NCI-H510A (cell line): Measurements from ENCODE around the gene RRBP1.

Experiments
- DNase-seq: peaks from one replicate; lab custom pipeline; 2025; lab: John Stamatoyannopoulos, UW

Gene RRBP1

GRCh38 chr20:17648791-17649730 is 33.0 kb downstream of the RRBP1 start:
- peak; percentile 78 for DNase-seq

DNA sequence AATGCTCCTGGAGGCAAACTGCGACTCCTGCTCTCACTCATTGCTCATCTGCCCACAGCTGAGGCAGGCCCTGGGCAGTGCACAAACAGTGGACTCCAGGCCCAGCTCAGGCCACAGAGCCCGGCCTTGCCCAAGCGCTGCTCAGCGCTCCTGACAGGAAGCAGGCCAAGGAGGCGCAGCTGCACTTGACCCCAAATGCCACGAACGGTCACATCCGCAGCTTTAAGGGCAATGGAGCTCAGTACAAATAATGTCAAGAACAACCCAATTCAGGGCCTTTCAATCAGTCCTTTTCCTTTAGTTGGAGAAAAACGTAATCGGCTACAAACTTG is 33.8 kb downstream of the RRBP1 start:
- DNase-seq, result no peak

GRCh38 chr20:17647391-17648314 is 34.4 kb downstream of the RRBP1 start:
- no peak for DNase-seq

GRCh38 chr20:17646961-17647301 is 35.1 kb downstream of the RRBP1 start:
- DNase-seq, result peak; percentile 56

DNA sequence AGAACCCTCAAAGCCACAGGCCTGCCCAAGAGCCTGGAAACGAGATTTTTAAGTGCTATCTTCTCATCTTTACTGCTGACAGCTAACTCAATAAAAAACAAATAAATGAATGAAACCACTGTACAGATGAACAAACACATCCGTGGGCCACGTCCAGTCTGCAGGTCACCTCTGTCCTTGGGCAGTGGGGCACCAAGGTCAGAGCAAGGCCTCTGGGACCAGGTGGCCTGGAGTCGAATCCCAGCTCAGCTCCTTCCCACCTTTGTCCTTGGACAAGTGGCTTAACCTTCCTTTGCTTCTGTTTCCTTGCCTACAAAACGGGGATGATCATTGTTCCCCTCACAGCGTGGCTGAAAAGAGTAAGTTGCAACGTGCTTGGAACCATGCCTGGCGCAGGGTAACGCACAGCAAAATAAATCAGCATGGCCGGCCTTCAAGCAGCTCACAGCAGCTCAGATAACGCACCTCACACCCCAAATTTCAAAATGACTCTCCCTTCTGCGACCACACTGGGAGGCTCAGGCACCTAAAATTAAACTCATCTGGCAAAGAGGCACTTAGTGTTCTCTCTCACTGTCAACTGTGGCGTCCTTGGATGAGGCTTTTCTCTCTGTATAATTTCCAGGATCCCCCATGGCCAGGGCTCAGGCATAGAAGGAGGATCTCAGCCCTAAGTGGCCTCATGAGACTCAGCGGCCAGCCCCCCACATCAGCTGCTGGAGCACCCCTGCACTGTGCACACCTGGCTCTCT is 35.7 kb downstream of the RRBP1 start:
- DNase-seq, result no peak

GRCh38 chr20:17645546-17646208 is 36.4 kb downstream of the RRBP1 start:
- DNase-seq, result no peak

DNA sequence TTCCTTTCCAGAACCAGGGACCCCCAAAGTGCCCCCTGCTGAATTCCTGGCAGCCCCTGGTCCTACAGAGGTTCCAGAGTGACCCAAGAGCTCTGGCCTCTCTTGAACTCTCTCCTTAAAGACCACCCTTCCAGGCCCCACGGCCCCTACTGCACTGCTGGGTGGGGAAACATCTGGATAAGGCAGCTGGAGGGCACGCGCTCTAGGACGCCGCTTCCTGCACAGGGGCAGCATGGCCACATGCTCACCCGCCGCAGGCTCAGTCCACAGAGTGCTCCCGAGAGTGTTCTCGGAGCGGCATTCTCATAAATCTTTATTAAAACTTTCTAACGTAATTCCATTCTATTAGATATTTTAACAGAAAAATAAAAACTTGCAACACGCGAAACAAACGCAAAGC is 37.0 kb downstream of the RRBP1 start:
- no peak for DNase-seq

DNA sequence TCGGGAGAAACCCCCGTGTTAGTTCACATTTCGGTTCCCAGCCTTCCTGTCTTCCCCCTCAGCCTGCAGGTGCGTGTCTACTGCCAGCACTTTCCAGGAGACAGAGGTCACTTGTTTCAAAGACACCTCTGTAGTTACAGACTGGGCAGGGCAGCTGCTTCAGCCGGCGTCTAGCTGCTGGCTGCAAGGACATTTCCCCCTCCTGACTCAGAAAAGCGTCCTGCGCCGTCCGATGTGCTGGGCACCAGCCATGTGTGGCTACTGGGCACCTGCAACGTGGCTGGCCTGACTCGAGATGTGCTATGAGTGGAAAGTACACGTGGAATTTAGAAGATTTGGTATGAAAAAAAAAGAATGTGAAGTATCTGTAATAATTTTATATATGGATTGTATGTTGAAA is 37.6 kb downstream of the RRBP1 start:
- DNase-seq, result no peak

DNA sequence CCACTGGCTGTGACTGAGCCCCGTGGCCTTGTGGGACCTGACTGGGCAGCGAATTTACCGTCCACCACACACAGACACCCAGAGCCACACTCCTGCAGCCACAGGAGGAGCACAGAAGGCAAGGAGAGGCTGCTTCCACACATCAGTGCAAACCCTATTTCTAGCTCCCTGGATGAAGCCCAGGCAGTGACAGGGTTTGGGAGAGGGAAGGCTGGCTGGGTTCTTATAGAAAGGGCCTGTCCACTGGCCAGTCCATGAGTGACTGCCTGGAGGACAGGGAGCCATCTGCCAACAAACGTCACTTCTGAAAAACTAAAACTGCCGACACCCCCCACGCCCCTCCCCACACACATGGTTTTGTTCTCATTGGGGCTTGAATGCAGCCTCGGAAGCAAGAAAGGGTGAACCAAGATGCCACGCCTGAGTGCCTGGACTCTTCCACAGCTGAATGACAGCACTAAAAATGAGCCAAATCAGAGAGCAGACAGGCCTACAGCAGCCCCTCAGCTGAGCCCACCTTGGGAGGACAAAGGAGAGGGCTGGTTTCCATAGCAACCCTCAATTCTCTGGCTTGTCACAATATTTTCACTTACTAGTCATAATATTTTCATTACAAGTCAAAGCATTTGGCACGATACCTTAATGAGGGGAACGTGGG is 38.4 kb downstream of the RRBP1 start:
- no peak for DNase-seq

DNA sequence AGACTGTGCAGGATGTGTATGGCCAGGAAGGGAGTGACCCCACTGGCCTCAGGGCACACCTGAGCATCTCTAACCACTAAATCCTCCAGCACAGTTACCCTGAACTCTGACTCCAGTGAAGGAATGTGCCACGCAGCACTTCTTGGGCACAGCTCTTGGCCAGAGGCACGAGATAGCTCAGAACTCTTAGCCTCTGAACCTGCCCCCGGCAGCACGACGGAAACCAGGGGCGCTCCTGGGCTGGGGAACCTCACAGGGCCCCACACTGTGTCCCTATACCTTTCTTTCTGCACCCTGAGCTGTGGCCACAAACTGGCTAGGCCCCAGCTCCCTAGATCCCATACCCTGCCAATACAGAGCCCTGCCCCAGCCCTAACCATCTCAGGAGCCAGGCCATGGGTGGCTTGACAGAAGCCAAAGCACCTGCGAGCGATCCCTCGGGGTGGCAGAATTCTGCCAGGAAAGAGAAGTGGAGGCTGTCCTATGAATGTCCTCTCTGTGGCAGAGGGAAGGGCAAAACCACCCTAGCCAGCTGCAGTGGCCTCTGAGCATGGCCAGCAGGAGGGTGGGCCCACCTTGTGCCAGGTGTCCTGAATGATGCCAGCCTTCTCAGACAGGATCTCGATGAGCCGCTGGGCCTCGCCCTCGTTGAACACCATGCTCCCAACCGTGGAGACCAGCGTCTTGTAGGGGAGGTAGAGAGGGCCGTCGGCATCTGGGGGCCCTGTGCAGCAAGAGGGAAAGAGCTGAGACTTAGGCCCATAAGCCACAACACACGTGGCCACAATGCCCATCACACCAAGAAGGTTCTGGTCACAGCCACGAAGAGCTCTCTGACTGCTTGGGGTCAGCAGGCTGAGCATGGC is 39.4 kb downstream of the RRBP1 start:
- no peak for DNase-seq

DNA sequence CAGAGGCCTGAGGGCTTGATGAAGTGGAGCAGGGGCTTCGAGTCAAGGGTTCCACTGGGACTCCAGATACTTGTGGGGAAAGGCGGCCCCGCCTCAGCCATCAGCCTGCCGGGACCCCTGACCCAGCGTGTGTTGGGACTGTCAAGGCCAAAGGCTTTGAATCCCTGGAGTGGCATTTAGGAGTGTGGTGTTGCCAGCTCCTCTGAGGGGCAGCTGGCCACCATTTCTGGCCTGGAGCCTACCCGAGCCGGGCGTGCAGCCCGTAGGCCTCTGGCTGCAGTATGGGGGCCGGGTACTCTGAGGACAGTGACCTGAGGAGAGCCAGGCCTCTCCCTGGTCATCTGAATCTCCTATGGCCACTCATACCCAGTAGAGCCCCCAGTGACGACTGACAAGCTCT is 40.0 kb downstream of the RRBP1 start:
- no peak for DNase-seq

- DNase-seq, result no peak
Measured at GRCh38 chr20:17641520-17641964, 40.5 kb downstream of the RRBP1 start.

- DNase-seq, result no peak
Measured at GRCh38 chr20:17640875-17641378, 41.1 kb downstream of the RRBP1 start.

GRCh38 chr20:17640146-17640874 is 41.7 kb downstream of the RRBP1 start:
- no peak for DNase-seq

DNA sequence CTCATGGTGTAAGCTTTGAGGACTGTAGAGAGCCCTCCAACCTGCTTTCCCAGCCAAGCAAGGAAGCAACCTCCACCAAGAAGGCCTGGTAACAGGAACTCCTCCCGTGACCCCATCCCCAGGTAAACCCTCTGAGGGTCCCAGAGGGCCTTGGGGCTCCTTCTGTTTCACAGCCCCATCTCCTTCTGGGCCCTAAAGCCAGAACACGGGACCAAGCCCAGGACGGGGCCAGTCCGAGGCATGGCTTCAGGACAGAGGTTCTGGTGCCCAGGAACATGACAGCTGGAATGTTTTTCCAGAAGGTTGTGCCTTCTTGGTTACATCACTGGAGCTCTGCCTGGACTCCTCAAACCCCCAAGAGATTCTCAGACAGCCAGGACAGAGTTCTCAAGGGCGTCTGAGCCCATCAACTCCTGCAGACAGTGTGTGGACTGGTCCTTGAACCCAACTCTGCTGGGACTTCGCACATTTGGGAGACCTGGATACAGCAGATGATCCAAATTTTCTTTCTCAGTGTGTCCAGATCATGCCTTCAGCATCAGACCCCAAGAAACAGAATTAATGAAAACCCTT is 43.1 kb downstream of the RRBP1 start:
- no peak for DNase-seq

DNA sequence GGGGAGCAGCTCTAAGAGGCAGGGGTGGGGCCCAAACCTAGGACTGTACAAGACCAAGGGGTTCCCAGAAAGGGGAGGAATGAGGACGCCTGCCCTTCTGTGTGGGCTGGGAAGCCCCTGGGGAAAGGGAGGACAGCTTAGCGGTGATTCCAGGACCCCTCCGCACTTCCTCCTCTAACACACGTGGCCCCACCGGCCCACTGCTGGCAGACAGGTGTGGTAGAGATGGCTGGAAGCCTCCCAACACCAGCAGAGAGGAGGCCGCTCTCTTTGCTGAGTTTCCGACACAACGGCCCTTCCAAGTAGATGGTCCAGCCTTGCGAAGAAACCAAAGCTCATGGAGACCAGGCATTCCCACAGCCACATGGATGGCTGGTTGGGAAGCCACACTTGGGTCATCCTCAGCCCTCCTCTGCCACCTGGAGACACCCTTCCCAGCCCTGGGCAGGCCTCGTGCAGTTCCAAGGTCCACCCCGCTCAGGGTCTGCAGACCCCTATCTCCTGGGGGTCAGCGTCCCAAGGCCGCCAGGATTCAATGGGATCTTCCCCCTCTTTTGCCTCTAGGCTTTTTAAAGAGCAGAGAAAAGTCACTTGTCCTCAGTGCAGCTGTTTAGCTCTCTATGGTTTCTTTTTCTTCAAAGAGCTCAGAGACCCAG is 43.9 kb downstream of the RRBP1 start:
- DNase-seq, result no peak

DNA sequence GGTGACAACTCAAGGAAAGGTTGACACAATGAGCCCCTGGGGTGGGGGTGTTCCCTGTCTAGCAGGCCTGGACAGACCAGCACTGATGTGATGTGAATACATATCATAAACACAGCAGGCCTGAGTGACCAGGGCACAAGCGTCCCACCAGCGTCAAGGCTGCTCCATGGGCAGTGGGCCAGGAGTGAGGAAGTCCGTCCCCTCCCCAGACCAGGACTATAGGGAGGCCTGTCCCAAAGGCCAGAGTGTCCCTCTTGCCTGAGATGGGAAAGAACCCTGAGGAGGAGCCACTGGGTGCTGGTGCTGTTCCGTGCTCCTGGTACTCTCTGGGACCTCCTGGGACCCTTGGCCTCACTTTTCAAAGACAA is 44.6 kb downstream of the RRBP1 start:
- DNase-seq, result no peak
